Stimulated activated naive CD4-positive, alpha-beta T cell treated with Interleukin-2 at 50 U/mL for 16 hours (primary cell): ENCODE measurements around the gene WFDC10A.
"Not testable (repeated sequence)": the region's sequence is repeated elsewhere in the genome, so short reads cannot be mapped to it uniquely, and the experiment has no call there.

Experiments
- DNase-seq: peaks from one replicate; lab custom pipeline; 2025; lab: John Stamatoyannopoulos, UW

The WFDC10A gene

GRCh38 chr20:45629496-45630100 lies at the start of gene WFDC10A:
WFDC10A (plus strand) TSS chr20:45629739; CDS start chr20:45629814, 75 bp downstream.
- DNase-seq = no peak

DNA sequence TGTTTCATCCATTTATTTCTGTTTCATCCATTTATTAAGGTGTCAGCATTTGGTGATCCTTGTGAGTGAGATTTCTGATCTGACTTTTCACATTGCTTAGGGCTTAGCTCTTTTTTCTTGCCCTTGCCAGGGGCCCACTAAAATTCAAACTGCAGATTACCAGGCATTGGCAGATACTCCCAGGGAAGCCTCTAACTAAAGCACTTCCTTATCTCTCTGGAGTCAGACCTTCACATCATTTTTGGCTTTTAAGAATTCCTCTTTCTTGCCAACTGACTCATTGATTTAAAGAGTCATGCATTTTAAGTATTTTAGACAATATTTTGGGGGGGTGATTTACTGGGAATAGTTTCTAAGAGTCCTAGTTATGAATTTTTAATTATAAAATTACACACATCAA lies 47.8 kb upstream of the WFDC10A start:
- DNase-seq = no peak

- no peak for DNase-seq
These were observed 46.0 kb upstream of the WFDC10A start for GRCh38 chr20:45583502-45583901.

DNA sequence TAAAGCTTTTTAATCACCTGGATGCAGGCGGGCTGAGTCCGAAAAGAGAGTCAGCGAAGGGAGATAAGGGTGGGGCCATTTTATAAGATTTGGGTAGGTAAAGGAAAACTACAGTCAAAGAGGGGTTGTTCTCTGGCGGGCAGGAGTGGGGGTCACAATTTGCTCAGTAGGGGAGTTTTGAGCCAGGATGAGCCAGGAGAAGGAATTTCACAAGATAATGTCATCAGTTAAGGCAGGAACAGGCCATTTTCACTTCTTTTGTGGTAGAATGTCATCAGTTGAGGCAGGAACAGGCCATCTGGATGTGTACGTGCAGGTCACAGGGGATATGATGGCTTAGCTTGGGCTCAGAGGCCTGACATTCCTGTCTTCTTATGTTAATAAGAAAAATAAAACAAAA lies 45.2 kb upstream of the WFDC10A start:
- not testable (repeated sequence) for DNase-seq

DNA sequence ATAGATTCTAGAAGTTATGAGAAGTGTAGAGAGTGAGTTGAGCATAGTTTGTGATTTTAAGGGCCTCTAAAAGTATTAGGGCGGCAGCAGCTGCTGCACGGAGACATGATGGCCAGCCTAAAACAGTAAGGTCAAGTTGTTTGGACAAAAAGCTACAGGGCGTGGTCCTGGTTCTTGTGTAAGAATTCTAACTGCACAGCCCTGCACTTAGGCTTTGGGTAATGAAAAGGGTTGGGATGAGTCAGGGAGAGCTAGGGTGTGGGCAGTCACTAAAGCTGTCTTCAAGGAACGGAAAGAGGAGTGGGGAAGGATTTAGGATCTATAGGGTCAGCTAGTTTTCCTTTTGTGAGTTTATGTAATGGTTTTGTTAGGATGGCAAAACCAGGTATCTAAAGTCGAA lies 43.6 kb upstream of the WFDC10A start:
- DNase-seq = not testable (repeated sequence)

- no peak for DNase-seq
These were observed 40.7 kb upstream of the WFDC10A start for GRCh38 chr20:45588800-45589199.

DNA sequence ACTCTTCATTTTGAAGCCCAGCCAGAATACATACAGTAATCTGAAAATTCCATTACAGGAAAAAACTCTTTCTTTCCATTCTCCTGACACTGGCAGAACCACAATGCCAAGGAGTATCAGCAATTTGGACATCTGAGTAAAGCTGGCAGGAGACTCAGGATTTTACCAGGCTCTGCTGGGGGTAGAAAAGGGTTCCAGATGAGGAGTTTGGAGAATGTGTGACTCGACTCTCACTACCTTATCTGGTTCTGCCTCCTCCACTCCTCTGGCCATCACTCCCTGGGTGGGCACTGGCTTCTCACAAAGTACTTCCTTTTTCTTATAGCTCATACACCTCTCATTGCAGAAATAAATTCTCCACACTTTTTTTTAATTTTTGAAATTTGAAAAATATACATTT lies 39.8 kb upstream of the WFDC10A start:
- no peak for DNase-seq

DNA sequence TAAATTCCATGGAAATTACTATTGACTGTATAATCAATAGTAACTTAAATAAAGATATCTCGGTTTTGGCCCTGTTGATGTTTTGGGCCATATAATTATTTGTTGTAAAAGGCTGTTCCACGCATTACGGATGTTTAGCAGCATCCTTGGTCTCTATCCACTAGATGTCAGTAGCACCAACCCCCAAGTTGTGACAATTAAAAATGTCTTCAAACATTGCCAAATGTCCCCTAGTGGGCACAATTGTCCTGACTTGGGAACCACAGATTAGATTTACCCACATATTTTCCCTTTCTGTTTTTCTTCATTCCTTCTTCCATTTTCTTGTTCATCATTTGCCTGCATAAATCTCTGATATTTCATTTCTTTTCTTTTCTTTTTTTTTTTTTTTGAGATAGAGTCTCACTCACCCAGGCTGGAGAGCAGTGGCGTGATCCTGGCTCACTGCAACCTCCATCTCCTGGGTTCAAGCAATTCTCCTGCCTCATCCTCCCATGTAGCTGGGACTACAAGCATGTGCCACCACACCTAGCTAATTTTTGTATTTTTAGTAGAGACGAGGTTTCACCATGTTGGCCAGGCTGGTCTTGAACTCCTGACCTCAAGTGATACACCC lies 36.9 kb upstream of the WFDC10A start:
- no peak for DNase-seq

DNA sequence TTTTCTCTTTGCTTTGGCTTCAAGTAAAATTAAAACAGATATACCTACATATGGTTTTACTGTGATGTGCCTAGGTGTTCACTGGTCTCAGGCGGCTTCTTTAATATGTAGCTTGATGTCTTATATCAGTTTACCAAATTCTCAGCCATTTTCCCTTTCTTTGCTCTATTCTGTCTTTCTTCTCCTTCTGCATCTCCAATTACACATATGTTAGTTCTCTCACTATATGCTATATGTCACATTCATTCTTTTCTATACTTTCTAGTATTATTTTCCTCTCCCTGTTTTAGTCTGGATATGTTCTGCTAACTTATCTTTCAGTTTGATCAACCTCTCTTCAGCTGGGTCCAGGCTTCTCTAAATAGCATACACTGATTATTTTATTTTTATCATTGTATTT lies 36.0 kb upstream of the WFDC10A start:
- DNase-seq = no peak

GRCh38 chr20:45595235-45595634 lies 34.3 kb upstream of the WFDC10A start:
- no peak for DNase-seq

- no peak for DNase-seq
These were observed 21.7 kb upstream of the WFDC10A start for GRCh38 chr20:45607810-45608209.

DNA sequence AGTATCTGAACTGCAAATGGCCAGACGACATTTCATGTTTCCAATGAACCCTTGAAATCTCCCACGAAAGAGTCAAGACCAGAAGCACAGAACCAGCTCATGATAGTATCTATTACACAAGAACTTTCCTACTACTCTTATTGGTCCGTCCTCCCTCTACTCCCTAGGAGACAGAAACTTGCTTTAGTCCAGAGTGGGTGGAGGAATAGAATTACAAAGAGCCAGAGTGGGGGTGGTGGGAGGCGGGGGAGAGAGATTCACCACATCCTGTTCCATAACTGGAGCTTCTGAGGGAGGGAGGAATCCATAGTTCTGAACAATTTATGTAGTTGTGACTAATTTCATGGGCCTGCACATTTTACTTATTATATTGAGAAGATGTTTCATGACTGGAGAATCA lies 18.5 kb upstream of the WFDC10A start:
- DNase-seq = peak; percentile 45

GRCh38 chr20:45612314-45612713 lies 17.2 kb upstream of the WFDC10A start:
- DNase-seq = no peak

GRCh38 chr20:45617591-45617990 lies 11.9 kb upstream of the WFDC10A start:
- DNase-seq = no peak

DNA sequence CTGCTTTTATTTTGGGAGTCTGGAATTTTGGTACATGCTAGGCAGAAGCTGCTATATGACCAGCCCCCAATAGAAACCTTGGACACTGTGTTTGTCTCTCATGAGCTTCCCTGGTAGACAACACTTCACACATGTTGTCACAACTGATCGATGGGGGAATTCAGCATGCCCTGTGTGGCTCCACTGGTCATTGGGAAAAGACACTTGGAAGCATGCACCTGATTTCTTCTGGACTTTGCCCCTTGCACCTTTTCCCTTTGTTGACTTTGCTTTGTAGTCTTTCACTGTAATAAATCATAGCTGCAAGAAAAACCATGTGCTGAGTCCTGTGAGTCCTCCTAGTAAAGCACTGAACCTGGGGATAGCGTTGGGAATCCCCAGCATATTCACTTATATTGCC lies 7.9 kb upstream of the WFDC10A start:
- no peak for DNase-seq

DNA sequence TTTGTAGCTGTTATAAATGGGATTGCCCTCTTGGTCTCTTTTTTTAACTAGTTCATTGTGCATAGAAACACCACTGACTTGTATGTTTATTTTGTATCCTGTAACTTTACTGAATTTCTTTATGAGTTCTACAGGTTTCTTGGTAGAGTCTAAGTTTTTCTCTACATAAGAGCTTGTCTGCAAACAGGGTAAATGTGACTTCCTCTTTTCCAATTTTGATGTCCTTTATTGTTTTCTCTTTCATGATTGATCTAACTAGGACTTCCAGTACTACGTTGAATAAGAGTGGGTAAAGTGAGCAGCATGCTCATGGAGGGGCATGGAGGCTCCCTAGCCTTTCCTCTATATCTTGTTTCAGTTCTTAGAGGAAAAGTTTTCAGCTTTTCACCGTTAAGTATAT lies 3.0 kb upstream of the WFDC10A start:
- no peak for DNase-seq

- DNase-seq = no peak
These were observed 832 bp downstream of the WFDC10A start for GRCh38 chr20:45630371-45630770.

DNA sequence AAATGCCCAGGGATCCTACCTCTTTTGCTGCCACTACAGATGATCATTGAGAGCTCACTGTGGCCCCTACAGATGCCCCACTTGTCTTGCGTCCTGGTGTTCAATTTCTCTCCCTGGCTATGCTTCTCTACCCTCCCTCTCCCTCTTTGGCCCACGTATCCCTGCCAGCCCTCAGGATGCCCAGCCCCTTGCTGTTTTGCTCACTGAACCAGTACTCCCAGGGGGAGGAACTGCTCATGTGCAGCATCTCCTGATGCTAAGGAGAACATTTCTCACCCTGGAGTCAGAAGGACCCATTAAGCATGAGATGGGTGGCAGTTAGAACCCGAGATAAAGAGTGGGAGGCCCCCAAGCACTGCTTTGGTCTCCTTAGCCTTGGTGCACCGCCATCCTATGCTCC lies 1.6 kb downstream of the WFDC10A start, which contains the start of gene WFDC9:
TSS of gene WFDC9 (minus strand) at position 101 of the 400 bp plus-strand sequence. CDS start 21,103 bp downstream, outside the sequence.
- DNase-seq = no peak

- no peak for DNase-seq
These were observed 7.0 kb downstream of the WFDC10A start for GRCh38 chr20:45636513-45636912.

DNA sequence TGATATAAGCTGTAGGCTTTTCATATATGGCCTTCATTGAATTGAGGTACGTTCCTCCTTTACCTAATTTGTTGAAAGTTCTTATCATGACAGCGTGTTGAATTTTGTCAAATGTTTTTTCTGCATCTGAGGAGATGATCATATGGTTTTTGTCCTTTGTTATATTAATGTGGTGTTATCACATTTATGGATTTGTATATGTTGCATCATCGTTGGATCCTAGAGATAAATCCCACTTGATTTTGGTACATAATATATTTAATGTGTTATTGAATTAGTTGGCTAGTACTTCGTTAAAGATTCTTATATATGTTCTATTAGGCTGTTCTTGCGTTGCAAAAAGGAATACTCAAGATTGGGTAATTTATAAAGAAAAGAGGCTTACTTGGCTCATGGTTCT lies 10.1 kb downstream of the WFDC10A start:
- DNase-seq = no peak

GRCh38 chr20:45641076-45641475 lies 11.5 kb downstream of the WFDC10A start:
- DNase-seq = not testable (repeated sequence)

DNA sequence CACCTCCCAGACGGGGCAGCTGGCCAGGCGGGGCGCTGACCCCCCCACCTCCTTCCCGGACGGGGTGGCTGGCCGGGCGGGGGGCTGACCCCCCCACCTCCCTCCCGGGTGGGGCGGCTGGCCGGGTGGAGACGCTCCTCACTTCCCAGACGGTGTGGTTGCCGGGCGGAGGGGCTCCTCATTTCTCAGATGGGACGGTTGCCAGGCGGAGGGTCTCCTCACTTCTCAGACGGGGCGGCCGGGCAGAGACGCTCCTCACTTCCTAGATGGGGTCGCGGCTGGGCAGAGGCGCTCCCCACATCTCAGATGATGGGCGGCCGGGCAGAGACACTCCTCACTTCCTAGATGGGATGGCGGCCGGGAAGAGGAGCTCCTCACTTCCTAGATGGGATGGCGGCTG lies 16.3 kb downstream of the WFDC10A start:
- not testable (repeated sequence) for DNase-seq

- DNase-seq = no peak
These were observed 17.3 kb downstream of the WFDC10A start for GRCh38 chr20:45646875-45647274.
